Measurements from ENCODE around the gene PPIL6.

The PPIL6 gene

GRCh38 chr6:109448615-109449014 lies 8.2 kb upstream of the PPIL6 start:
- Histone ChIP-seq H3K4me1 (ENCODE audit: control insufficient read depth, insufficient read depth, low read length, unreplicated experiment) (no peaks in the 10 kb centered on the region), H3K36me3 (ENCODE audit: insufficient read depth, low read length) (peaks cover 5% of the 10 kb centered on the region; the same call in 1 of the 2 replicates), H3K79me2 (ENCODE audit: control insufficient read depth, insufficient read depth, low read length, unreplicated experiment) (no peaks in the 10 kb centered on the region), H2AFZ (ENCODE audit: low read length, unreplicated experiment) (no peak overlapping the region), H3K27ac (ENCODE audit: low read depth, low read length) (no peak overlapping the region), H3K27me3 (ENCODE audit: insufficient read depth, low read length) (no peaks in the 10 kb centered on the region), H3K4me3 (ENCODE audit: low read depth, low read length) (no peak overlapping the region)

GRCh38 chr6:109447878-109448555 lies 7.6 kb upstream of the PPIL6 start:
- no peak overlapping the region for H3K27ac ChIP-seq (ENCODE audit: low read depth, low read length)
- no peaks in the 10 kb centered on the region for H3K27me3 ChIP-seq (ENCODE audit: insufficient read depth, low read length)
- H3K4me1 ChIP-seq (ENCODE audit: control insufficient read depth, insufficient read depth, low read length, unreplicated experiment) = no peaks in the 10 kb centered on the region
- no peak overlapping the region for H3K4me3 ChIP-seq (ENCODE audit: low read depth, low read length)
- H2AFZ ChIP-seq (ENCODE audit: low read length, unreplicated experiment) = no peak overlapping the region
- H3K79me2 ChIP-seq (ENCODE audit: control insufficient read depth, insufficient read depth, low read length, unreplicated experiment) = no peaks in the 10 kb centered on the region
- H3K36me3 ChIP-seq (ENCODE audit: insufficient read depth, low read length) = peaks cover 5% of the 10 kb centered on the region; the same call in 1 of the 2 replicates

GRCh38 chr6:109447087-109447486 lies 6.7 kb upstream of the PPIL6 start:
- Histone ChIP-seq H2AFZ (ENCODE audit: low read length, unreplicated experiment) (no peak overlapping the region), H3K4me3 (ENCODE audit: low read depth, low read length) (no peak overlapping the region), H3K27me3 (ENCODE audit: insufficient read depth, low read length) (no peaks in the 10 kb centered on the region), H3K36me3 (ENCODE audit: insufficient read depth, low read length) (peaks cover 5% of the 10 kb centered on the region; the same call in 1 of the 2 replicates), H3K79me2 (ENCODE audit: control insufficient read depth, insufficient read depth, low read length, unreplicated experiment) (no peaks in the 10 kb centered on the region), H3K4me1 (ENCODE audit: control insufficient read depth, insufficient read depth, low read length, unreplicated experiment) (no peaks in the 10 kb centered on the region), H3K27ac (ENCODE audit: low read depth, low read length) (no peak overlapping the region)

DNA sequence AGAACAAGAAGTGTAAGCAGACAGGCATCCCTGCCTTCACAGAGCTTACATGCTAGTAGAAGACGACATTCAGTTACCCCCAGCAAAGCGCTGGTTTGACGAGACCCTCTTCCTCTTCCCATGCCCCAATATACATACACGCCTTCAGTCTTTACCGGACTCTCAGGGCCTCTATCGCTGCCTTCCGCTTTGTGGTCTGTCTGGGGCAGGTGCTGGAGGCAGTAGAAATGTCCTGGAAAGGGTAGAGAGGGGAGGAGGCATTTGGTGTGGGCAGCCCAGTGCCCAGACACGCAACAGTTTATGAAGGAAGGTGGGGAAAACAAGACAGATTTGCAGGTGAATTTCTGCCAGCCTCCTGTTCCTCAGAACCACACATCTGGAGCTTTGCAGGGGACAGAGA lies 6.1 kb upstream of the PPIL6 start:
- H3K27ac ChIP-seq (ENCODE audit: low read depth, low read length) = no peak overlapping the region
- peaks cover 4% of the 10 kb centered on the region for H3K4me1 ChIP-seq (ENCODE audit: control insufficient read depth, insufficient read depth, low read length, unreplicated experiment)
- H2AFZ ChIP-seq (ENCODE audit: low read length, unreplicated experiment) = no peak overlapping the region
- H3K27me3 ChIP-seq (ENCODE audit: insufficient read depth, low read length) = no peaks in the 10 kb centered on the region
- H3K36me3 ChIP-seq (ENCODE audit: insufficient read depth, low read length) = peaks cover 1% of the 10 kb centered on the region; the same call in 1 of the 2 replicates
- H3K79me2 ChIP-seq (ENCODE audit: control insufficient read depth, insufficient read depth, low read length, unreplicated experiment) = no peaks in the 10 kb centered on the region
- no peak overlapping the region for H3K4me3 ChIP-seq (ENCODE audit: low read depth, low read length)

DNA sequence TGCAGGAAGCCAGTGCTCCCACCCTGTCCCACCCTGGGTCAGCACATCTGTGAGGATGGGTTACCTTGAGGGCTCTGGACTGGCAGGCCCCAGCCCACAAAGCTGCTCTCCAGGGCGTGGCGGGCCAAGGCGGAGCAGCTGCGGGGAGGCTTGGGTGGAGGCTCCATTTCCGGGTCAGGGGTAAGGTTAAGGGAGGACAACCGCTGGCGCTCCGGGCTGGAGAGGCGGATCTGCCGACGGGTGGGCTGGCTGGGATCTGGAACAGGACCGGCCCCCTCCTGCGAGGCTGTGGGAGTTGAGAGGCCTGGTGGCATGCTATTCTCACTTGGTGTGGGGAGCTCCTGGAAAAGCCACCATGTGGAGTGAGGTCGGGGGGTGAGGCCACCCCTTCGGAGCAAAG lies 5.6 kb upstream of the PPIL6 start:
- H3K4me1 ChIP-seq (ENCODE audit: control insufficient read depth, insufficient read depth, low read length, unreplicated experiment) = peaks cover 7% of the 10 kb centered on the region

DNA sequence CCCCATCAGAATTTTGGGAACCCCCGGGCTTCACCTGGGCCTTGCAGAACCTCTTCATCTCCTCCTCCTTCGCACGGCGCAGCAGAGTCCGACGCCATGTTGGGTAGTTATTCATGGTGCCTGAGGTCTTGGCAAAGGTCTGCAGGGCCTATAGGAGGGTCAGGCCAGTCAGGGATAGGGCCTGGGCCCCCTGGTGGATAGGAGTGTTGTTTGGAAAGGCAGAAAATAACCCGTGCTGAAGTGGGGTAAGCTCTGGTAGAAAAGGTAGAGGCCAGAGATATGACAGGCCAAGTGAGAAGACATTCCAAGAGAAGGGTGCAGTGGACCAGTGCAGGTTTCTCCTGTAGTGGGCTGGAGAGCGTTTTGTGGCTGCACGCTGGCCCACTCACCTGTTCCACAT lies 5.0 kb upstream of the PPIL6 start:
- H3K36me3 ChIP-seq (ENCODE audit: insufficient read depth, low read length) = no peaks in the 10 kb centered on the region
- no peak overlapping the region for H3K27ac ChIP-seq (ENCODE audit: low read depth, low read length)
- H3K4me3 ChIP-seq (ENCODE audit: low read depth, low read length) = no peak overlapping the region
- H2AFZ ChIP-seq (ENCODE audit: low read length, unreplicated experiment) = no peak overlapping the region
- no peaks in the 10 kb centered on the region for H3K79me2 ChIP-seq (ENCODE audit: control insufficient read depth, insufficient read depth, low read length, unreplicated experiment)
- H3K4me1 ChIP-seq (ENCODE audit: control insufficient read depth, insufficient read depth, low read length, unreplicated experiment) = peaks cover 7% of the 10 kb centered on the region
- no peaks in the 10 kb centered on the region for H3K27me3 ChIP-seq (ENCODE audit: insufficient read depth, low read length)

More for the DNA sequence above, 5.6 kb upstream of the PPIL6 start:
- H2AFZ ChIP-seq (ENCODE audit: low read length, unreplicated experiment) = no peak overlapping the region
- no peaks in the 10 kb centered on the region for H3K36me3 ChIP-seq (ENCODE audit: insufficient read depth, low read length)
- H3K4me3 ChIP-seq (ENCODE audit: low read depth, low read length) = no peak overlapping the region
- H3K27ac ChIP-seq (ENCODE audit: low read depth, low read length) = no peak overlapping the region
- no peaks in the 10 kb centered on the region for H3K27me3 ChIP-seq (ENCODE audit: insufficient read depth, low read length)
- H3K79me2 ChIP-seq (ENCODE audit: control insufficient read depth, insufficient read depth, low read length, unreplicated experiment) = no peaks in the 10 kb centered on the region

GRCh38 chr6:109443425-109443950 lies 3.1 kb upstream of the PPIL6 start:
- Histone ChIP-seq H2AFZ (ENCODE audit: low read length, unreplicated experiment) (no peak overlapping the region), H3K27me3 (ENCODE audit: insufficient read depth, low read length) (no peaks in the 10 kb centered on the region), H3K4me3 (ENCODE audit: low read depth, low read length) (no peak overlapping the region), H3K4me1 (ENCODE audit: control insufficient read depth, insufficient read depth, low read length, unreplicated experiment) (peaks cover 7% of the 10 kb centered on the region), H3K36me3 (ENCODE audit: insufficient read depth, low read length) (no peaks in the 10 kb centered on the region), H3K27ac (ENCODE audit: low read depth, low read length) (no peak overlapping the region), H3K79me2 (ENCODE audit: control insufficient read depth, insufficient read depth, low read length, unreplicated experiment) (no peaks in the 10 kb centered on the region)

DNA sequence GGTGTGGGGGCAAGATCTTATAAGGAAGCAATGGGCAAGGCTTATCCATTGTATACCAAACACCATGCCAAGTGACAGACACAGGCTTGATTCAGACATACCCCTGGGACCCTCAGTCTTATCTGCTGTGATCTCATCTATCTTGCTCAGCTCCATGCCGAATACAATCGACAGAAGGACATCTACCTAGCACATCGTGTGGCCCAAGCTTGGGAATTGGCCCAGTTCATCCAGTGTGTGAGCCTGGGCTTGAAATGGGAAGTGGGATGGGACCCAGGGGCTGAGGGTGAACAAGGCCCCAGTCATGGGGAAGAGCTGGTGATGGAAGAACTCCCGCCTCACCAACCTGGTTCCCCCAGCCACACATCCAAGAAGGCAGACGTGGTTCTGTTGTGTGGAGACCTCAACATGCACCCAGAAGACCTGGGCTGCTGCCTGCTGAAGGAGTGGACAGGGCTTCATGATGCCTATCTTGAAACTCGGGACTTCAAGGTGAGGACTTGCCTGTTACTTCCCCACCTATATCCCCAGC lies 2.0 kb upstream of the PPIL6 start:
- H3K4me1 ChIP-seq (ENCODE audit: control insufficient read depth, insufficient read depth, low read length, unreplicated experiment) = peaks cover 7% of the 10 kb centered on the region
- H3K27me3 ChIP-seq (ENCODE audit: insufficient read depth, low read length) = no peaks in the 10 kb centered on the region
- no peak overlapping the region for H3K4me3 ChIP-seq (ENCODE audit: low read depth, low read length)
- no peaks in the 10 kb centered on the region for H3K79me2 ChIP-seq (ENCODE audit: control insufficient read depth, insufficient read depth, low read length, unreplicated experiment)
- no peaks in the 10 kb centered on the region for H3K36me3 ChIP-seq (ENCODE audit: insufficient read depth, low read length)
- H2AFZ ChIP-seq (ENCODE audit: low read length, unreplicated experiment) = no peak overlapping the region
- H3K27ac ChIP-seq (ENCODE audit: low read depth, low read length) = no peak overlapping the region

DNA sequence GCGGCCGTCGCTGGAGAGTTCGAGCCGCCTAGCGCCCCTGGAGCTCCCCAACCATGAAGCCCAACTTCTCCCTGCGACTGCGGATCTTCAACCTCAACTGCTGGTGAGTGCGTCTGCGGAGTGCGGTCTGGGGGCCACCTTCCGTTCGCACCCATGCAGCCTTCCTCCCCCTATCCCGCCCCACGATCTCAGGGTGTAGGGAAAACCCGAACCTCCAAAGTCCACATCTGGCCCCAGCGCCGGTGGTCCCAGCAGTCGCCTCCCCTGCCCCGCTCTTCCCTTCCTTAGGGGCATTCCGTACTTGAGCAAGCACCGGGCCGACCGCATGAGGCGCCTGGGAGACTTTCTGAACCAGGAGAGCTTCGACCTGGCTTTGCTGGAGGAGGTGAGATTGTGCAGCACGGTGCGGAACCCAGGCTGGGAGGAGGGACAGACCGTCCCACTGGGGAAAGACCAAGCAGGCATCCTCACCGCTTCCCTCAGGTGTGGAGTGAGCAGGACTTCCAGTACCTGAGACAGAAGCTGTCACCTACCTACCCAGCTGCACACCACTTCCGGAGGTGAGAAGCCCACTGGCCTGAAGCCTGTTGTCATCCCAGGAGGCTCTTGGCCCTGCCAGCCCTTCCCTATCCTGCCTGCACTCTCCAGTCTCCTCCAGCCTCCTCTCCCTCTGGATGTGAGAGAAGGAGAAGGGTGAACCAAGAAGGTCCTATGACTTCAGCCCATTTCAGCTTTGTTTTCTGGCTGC lies 815 bp upstream of the PPIL6 start:
- Histone ChIP-seq H3K4me1 (ENCODE audit: control insufficient read depth, insufficient read depth, low read length, unreplicated experiment) (peaks cover 7% of the 10 kb centered on the region), H2AFZ (ENCODE audit: low read length, unreplicated experiment) (peak overlapping the region; percentile 26), H3K27me3 (ENCODE audit: insufficient read depth, low read length) (no peaks in the 10 kb centered on the region), H3K4me3 (ENCODE audit: low read depth, low read length) (peak overlapping the region; percentile 87), H3K79me2 (ENCODE audit: control insufficient read depth, insufficient read depth, low read length, unreplicated experiment) (no peaks in the 10 kb centered on the region), H3K36me3 (ENCODE audit: insufficient read depth, low read length) (no peaks in the 10 kb centered on the region), H3K27ac (ENCODE audit: low read depth, low read length) (peak overlapping the region; percentile 62; the same call in 1 of the 2 replicates)

DNA sequence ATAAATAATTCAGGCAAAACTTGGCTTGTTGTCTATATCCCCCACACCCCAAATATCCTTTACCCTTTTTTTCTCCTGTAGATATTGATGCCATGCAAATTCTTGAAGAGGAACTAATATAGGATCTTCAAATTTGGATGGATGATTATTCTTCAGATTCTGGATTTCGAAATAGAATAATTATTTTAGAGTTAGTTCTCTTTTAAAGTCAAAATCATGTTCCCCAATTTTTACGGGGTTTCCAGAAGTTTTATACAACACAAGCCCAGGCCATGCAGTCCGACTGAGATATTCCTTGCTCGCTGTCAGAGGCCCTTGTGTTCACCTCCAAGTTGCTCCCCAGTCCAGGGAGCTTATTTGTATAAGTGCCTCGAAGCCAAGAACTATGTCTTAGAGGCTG lies 4.4 kb downstream of the PPIL6 start:
- Histone ChIP-seq H3K27me3 (ENCODE audit: insufficient read depth, low read length) (no peaks in the 10 kb centered on the region), H2AFZ (ENCODE audit: low read length, unreplicated experiment) (no peak overlapping the region), H3K4me3 (ENCODE audit: low read depth, low read length) (no peak overlapping the region), H3K36me3 (ENCODE audit: insufficient read depth, low read length) (no peaks in the 10 kb centered on the region), H3K79me2 (ENCODE audit: control insufficient read depth, insufficient read depth, low read length, unreplicated experiment) (no peaks in the 10 kb centered on the region), H3K4me1 (ENCODE audit: control insufficient read depth, insufficient read depth, low read length, unreplicated experiment) (no peaks in the 10 kb centered on the region), H3K27ac (ENCODE audit: low read depth, low read length) (no peak overlapping the region)
